Esophagus muscularis mucosa (tissue), 4 donors: ENCODE measurements around the gene CD244. TPM values are rescaled to one million over a fixed set of nuclear protein-coding genes. Genes with fewer than 3 reads are reported as not detected.

ENCODE experiments used
- DNase-seq: peaks from one replicate; pipeline ENCODE4 v3.0.0-alpha.2; 2017; ENCODE audit errors: extremely low spot score
- H3K27ac ChIP-seq, 4 donors: fragments of 200-600 bp; sonication (generic); replicated peaks in 1 of 4; 1 replicate in 3 of 4; 2 replicates in 1 of 4; pipeline ENCODE4 v1.5.1; 2016 to 2019; ENCODE audit warnings: mild to moderate bottlenecking in 1 of 4
- H3K27me3 ChIP-seq, 4 donors: fragments of 200-600 bp; sonication (generic); one replicate each; pipeline versions ENCODE4 v1.5.1 to v1.6.0; 2016 to 2019
- H3K36me3 ChIP-seq, 4 donors: fragments of 200-600 bp; sonication (generic); one replicate each; pipeline ENCODE4 v1.5.1; 2016 to 2019
- H3K4me1 ChIP-seq, 4 donors: fragments of 200-600 bp; sonication (generic); one replicate each; pipeline ENCODE4 v1.5.1; 2016 to 2019
- H3K4me3 ChIP-seq, 4 donors: fragments of 200-600 bp; sonication (generic); 1 replicate in 2 of 4; 2 replicates in 2 of 4; pipeline ENCODE4 v1.5.1; 2016 to 2019; ENCODE audit warnings: mild to moderate bottlenecking in 4 of 4, moderate library complexity in 1 of 4
- H3K9me3 ChIP-seq, 4 donors: fragments of 200-600 bp; sonication (generic); 1 replicate in 3 of 4; 2 replicates in 1 of 4; pipeline ENCODE4 v1.5.1; 2016 to 2019
- EP300 ChIP-seq: sonication (generic); formaldehyde crosslinking; IDR thresholded peaks from one replicate; pipeline ENCODE4 v1.6.1; 2017; ENCODE audit warnings: antibody characterized with exemption
- POLR2A ChIP-seq: fragments of 450-650 bp; IDR thresholded peaks from one replicate; pipeline ENCODE4 v1.6.1; 2017; ENCODE audit warnings: antibody characterized with exemption, moderate library complexity, mild to moderate bottlenecking, low read depth
- POLR2AphosphoS5 ChIP-seq, 2 donors: sonication (generic); formaldehyde crosslinking; IDR thresholded peaks; one replicate each; pipeline ENCODE4 v1.6.1; 2017; ENCODE audit warnings: antibody characterized with exemption in 2 of 2
- WGBS: methylation state at CpG from one replicate; pipeline ENCODE4 v1.1.5; 2018; 5-methylcytosine and 5-hydroxymethylcytosine counted together
- intact Hi-C: fragments of 100-400 bp; cut with DNase I; formaldehyde crosslinking; loops from one replicate; pipeline ENCODE4 v1.15.1; 2023
- total RNA-seq, 4 donors: library from RNA; depleted of rRNA; stranded (reverse); fragments of >200 nt; gene quantifications; one replicate each; pipeline versions ENCODE4 v1.1.0 to v1.2.1, GENCODE V29; 2016
- TF ChIP-seq, protein P1 (sequence below), 3 experiments: fragments of 200-600 bp in 2 of 3; fragments of 450-650 bp in 1 of 3; sonication (generic) in 2 of 3; IDR thresholded peaks; one replicate each; pipeline ENCODE4 v1.5.1; 2017 to 2019; ENCODE audit warnings: antibody characterized with exemption in 3 of 3, mild to moderate bottlenecking in 2 of 3, moderate library complexity in 1 of 3

The CD244 gene
- total RNA-seq, 4 donors from 2014 or later, result 0.13 to 0.83 (median 0.34) TPM; not detected in 1

DNA sequence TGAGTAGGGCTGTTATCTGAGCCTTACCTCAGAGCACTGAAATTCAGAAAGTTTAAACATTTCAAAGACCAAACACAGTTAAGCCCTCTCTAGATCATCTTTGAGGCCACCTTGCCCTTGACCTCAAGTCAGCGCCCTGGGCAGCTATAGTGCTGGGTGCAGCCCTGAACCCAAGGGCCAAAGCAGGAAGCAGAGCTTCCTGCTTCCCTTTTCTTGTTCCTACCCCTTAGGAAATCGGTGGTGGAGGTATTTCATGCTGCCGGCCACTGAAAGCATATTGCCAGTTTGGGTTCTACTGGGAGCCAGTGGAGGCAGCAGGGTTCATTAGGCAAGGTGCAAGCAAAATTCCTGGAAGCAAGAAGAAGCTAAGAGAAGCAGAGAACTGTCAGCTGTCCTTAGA is 26.1 kb downstream of the CD244 start:
- intact Hi-C loops, result loop anchor here (10.0 kb wide), 1 partner anchor 278 kb away; the partner anchor contains the start of genes NIT1 and PFDN2

DNA sequence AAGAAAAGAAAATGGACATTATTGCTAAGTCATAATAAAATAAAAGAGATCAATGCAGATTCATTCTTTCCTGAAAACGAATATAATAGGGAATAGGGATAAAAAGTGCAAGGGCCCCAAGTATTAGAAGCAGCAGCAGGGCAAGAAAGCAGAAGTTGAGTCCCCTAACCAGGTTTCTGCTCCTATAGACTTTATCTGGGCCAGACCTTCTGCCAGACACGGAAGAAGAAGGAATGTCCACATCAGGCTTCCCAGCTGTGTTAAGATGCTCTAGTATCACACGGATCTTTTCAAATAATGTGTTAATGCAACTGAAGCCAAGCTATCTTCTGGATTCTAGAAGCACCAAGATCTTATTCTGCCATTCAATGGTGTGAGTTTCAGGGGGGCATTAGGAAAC is 26.9 kb downstream of the CD244 start:
- TF ChIP-seq, protein P1, sequence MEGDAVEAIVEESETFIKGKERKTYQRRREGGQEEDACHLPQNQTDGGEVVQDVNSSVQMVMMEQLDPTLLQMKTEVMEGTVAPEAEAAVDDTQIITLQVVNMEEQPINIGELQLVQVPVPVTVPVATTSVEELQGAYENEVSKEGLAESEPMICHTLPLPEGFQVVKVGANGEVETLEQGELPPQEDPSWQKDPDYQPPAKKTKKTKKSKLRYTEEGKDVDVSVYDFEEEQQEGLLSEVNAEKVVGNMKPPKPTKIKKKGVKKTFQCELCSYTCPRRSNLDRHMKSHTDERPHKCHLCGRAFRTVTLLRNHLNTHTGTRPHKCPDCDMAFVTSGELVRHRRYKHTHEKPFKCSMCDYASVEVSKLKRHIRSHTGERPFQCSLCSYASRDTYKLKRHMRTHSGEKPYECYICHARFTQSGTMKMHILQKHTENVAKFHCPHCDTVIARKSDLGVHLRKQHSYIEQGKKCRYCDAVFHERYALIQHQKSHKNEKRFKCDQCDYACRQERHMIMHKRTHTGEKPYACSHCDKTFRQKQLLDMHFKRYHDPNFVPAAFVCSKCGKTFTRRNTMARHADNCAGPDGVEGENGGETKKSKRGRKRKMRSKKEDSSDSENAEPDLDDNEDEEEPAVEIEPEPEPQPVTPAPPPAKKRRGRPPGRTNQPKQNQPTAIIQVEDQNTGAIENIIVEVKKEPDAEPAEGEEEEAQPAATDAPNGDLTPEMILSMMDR (IDR thresholded peaks at IDR 0.05), result no peak
- TF ChIP-seq EP300 (no peak), POLR2AphosphoS5 (IDR thresholded peaks at IDR 0.05) (no peak), POLR2A (no peak)
- H3K9me3 ChIP-seq, result no peaks in the 10 kb centered on the region
- peaks cover 0 to 10% (median 3%) of the 10 kb centered on the region in 4 donors for H3K4me1 ChIP-seq
- DNase-seq, result no peak
- no peaks in the 10 kb centered on the region for H3K36me3 ChIP-seq
- 72% methylated on average over 3 of the region's 3 CpGs for WGBS
- intact Hi-C loops, result loop anchor here (10.0 kb wide), 1 partner anchor 279 kb away; the partner anchor contains the start of genes NIT1 and PFDN2
- H3K27ac ChIP-seq, result no peak overlapping the region
- H3K4me3 ChIP-seq, result no peak overlapping the region
- peaks cover 0 to 5% (median 0%) of the 10 kb centered on the region in 4 donors for H3K27me3 ChIP-seq

More for the DNA sequence above, 26.1 kb downstream of the CD244 start:
- 50% methylated on average over 3 of the region's 3 CpGs for WGBS
- DNase-seq, result no peak
- Histone ChIP-seq H3K36me3 (no peaks in the 10 kb centered on the region), H3K9me3 (no peaks in the 10 kb centered on the region), H3K4me3 (no peak overlapping the region), H3K27me3 (peaks cover 0 to 5% (median 0%) of the 10 kb centered on the region in 4 donors), H3K4me1 (peaks cover 0 to 10% (median 3%) of the 10 kb centered on the region in 4 donors), H3K27ac (peak overlapping the region in 1 of 4 donors; percentile 20)
- no peak for TF ChIP-seq EP300
- no peak for TF ChIP-seq POLR2A
- TF ChIP-seq, protein P1 (IDR thresholded peaks at IDR 0.05), result no peak
- no peak for TF ChIP-seq POLR2AphosphoS5 (IDR thresholded peaks at IDR 0.05)

DNA sequence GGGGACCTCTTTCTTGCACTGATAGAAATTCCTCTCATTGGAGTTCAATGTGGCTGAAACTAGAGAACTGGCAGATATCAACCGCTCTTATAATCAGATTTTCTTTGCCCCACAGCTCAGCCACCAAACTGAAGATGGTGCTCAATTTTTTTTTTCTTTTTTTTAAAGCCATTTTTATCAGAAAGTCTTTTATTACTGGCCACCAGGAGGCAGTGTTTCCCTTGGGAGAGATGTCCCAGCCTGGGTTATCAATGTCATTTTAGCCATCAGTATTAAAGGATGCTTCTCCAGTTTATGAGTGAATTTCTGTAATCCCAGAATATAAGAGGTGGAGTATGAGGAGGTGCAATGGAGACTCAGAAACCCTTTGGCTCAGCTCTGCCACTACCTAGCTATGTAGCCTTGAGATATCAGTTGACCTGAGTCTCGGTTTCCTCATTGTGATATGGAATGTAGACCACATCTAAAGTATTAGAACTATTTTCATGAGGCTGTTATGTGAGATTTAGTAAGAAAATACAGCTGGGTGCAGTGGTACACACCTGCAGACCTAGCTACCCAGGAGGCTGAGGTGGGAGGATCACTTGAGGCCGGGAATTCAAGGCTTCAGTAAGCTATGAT is 27.6 kb downstream of the CD244 start:
- no peak overlapping the region for H3K4me3 ChIP-seq
- peaks cover 0 to 5% (median 0%) of the 10 kb centered on the region in 4 donors for H3K27me3 ChIP-seq
- 70% methylated on average over 3 of the region's 3 CpGs for WGBS
- intact Hi-C loops, result loop anchor here (10.0 kb wide), 1 partner anchor 280 kb away; the partner anchor contains the start of genes NIT1 and PFDN2
- no peak overlapping the region for H3K27ac ChIP-seq
- no peaks in the 10 kb centered on the region for H3K9me3 ChIP-seq
- peaks cover 0 to 10% (median 3%) of the 10 kb centered on the region in 4 donors for H3K4me1 ChIP-seq
- H3K36me3 ChIP-seq, result no peaks in the 10 kb centered on the region
- TF ChIP-seq POLR2A (no peak), EP300 (no peak)
- TF ChIP-seq, protein P1 (IDR thresholded peaks at IDR 0.05), result peak; percentile 21 to 43 (median 30)
- DNase-seq, result no peak

DNA sequence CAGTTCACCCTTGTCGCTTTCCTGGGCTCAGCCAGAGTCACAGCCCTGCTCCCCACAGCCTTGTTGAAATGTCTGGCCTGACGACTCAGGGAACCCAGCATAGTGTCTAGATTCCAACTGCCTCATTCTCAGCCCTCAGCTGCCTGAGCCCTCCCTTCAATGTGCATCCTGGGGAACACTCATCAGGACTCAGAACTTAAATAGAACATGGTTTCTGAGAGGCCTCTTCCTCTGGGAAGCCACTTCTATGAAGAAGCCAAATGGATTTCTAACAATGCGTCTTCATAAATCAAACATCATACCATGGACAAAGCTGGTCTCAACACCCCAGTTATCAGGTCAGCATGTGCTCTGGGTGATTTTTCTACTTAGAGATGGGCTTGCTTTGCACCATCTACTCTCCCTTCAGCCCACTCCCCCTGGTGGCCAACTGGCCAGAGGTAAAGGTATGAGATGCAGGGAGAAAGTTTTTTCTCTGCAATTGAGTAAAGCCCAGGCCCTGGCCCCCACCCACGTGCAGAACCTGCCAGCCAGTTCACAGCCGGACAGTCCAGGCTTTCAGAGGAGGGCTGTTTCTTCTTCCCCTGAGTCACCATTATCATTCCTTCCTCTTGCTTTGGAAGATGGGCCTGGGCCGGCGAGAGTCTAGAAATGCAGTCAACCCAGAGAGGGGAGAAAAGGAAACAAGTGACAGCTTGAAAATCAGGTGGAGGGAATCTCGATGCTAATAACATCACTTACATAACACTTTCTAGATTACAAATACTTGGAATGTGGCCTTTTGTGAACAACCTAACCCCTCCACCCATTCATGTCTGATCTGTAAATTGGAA is 32.1 kb downstream of the CD244 start:
- no peaks in the 10 kb centered on the region for H3K36me3 ChIP-seq
- H3K27me3 ChIP-seq, result peaks cover 0 to 5% (median 0%) of the 10 kb centered on the region in 4 donors
- intact Hi-C loops, result loop anchor here (10.0 kb wide), 1 partner anchor 284 kb away; the partner anchor contains the start of genes NIT1 and PFDN2
- no peak overlapping the region for H3K4me3 ChIP-seq
- TF ChIP-seq POLR2A, result no peak
- TF ChIP-seq, protein P1 (IDR thresholded peaks at IDR 0.05), result peak in 1 of 3 experiments; percentile 13
- no peaks in the 10 kb centered on the region for H3K4me1 ChIP-seq
- peak; percentile 86 for DNase-seq
- H3K9me3 ChIP-seq, result no peaks in the 10 kb centered on the region
- no peak overlapping the region for H3K27ac ChIP-seq
- WGBS, result 53% methylated on average over 8 of the region's 8 CpGs
